Uterus (tissue), 2 donors: Measurements from ENCODE around the gene OXNAD1.

Experiments
- POLR2A ChIP-seq, 2 donors: fragments of 450-650 bp; IDR thresholded peaks; one replicate each; pipeline ENCODE4 v1.6.1; 2016; ENCODE audit warnings: antibody characterized with exemption in 2 of 2, mild to moderate bottlenecking in 1 of 2, moderate library complexity in 1 of 2
- TF ChIP-seq, protein P1 (sequence below), 4 experiments: fragments of 200-600 bp in 2 of 4; fragments of 450-650 bp in 2 of 4; sonication (generic) in 2 of 4; IDR thresholded peaks; one replicate each; pipeline ENCODE4 v1.5.1; 2016 to 2019; ENCODE audit warnings: antibody characterized with exemption in 4 of 4, mild to moderate bottlenecking in 2 of 4, moderate library complexity in 1 of 4

- TF ChIP-seq, protein P1, sequence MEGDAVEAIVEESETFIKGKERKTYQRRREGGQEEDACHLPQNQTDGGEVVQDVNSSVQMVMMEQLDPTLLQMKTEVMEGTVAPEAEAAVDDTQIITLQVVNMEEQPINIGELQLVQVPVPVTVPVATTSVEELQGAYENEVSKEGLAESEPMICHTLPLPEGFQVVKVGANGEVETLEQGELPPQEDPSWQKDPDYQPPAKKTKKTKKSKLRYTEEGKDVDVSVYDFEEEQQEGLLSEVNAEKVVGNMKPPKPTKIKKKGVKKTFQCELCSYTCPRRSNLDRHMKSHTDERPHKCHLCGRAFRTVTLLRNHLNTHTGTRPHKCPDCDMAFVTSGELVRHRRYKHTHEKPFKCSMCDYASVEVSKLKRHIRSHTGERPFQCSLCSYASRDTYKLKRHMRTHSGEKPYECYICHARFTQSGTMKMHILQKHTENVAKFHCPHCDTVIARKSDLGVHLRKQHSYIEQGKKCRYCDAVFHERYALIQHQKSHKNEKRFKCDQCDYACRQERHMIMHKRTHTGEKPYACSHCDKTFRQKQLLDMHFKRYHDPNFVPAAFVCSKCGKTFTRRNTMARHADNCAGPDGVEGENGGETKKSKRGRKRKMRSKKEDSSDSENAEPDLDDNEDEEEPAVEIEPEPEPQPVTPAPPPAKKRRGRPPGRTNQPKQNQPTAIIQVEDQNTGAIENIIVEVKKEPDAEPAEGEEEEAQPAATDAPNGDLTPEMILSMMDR (IDR thresholded peaks at IDR 0.05), result no peak
- TF ChIP-seq POLR2A (IDR thresholded peaks at IDR 0.05), result no peak
These were observed 25.2 kb upstream of the OXNAD1 start for GRCh38 chr3:16239780-16240179.
